Medulla oblongata (tissue), 1 donor: Measurements from ENCODE around the gene MSH5.
"Not testable (repeated sequence)": the region's sequence is repeated elsewhere in the genome, so short reads cannot be mapped to it uniquely, and the experiment has no call there.

Experiments
- DNase-seq: peaks from one replicate; pipeline ENCODE4 v3.0.0-alpha.2; 2015; ENCODE audit errors: extremely low spot score

Gene MSH5

DNA sequence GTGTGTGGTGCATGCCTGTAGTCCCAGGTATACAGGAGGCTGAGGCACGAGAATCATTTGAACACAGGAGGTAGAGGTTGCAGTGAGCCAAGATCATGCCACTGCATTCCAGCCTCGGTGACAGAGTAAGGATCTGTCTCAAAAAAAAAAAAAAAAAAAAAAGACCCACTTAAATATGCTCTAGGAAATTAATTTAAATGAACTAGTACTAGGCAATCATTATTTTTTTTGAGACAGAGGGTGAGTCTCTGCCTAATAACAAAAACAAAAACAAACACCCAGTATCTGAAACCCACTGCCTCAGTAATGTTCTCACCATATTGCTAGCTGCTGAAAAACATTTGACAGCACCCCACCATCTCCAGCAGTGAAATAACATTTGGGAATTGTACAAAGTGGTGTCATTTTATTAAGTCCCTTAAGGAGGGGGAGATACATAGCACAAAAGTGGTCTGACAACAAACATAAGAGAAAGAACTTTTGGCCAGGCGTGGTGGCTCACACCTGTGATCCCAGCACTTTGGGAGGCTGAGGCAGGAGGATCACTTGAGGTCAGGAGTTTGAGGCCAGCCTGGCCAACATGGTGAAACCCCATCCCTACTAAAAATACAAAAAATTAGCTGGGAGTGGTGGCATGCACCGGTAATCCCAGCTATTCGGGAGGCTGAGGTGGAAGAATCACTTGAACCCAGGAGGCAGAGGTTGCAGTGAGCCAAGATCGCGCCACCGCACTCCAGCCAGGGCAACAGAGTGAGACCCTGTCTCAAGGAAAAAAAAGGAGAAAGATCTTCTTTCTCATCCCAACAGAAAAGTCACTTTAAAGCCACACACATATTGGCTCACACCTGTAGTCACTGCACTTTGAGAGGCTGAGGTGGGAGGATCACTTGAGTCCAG is 61.5 kb downstream of the MSH5 start:
- not testable (repeated sequence) for DNase-seq

DNA sequence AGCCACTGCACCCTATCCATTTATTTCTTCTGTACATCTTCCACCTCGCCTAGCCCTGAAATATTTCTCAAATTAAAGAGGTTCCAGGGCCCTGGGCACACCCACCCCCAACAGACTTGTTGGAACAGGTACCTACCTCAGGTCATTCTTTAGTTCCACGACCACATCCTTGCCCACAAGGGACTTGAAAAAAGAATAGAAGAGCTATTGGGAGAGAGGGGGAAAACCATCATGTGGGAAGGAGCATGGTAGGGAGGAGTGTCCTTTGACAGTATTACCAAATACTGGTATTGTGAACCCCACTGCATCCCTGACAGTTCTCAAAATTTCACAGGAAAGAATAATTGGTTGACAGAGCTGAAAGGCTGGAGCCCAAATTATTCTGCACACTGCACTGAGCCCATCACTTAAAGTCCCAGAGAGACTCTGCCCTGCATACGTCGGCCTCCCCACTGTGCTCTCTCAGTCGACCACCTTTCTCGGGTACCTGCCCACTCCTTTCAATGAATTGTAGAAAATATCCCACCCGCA is 66.2 kb downstream of the MSH5 start:
- DNase-seq: no peak

DNA sequence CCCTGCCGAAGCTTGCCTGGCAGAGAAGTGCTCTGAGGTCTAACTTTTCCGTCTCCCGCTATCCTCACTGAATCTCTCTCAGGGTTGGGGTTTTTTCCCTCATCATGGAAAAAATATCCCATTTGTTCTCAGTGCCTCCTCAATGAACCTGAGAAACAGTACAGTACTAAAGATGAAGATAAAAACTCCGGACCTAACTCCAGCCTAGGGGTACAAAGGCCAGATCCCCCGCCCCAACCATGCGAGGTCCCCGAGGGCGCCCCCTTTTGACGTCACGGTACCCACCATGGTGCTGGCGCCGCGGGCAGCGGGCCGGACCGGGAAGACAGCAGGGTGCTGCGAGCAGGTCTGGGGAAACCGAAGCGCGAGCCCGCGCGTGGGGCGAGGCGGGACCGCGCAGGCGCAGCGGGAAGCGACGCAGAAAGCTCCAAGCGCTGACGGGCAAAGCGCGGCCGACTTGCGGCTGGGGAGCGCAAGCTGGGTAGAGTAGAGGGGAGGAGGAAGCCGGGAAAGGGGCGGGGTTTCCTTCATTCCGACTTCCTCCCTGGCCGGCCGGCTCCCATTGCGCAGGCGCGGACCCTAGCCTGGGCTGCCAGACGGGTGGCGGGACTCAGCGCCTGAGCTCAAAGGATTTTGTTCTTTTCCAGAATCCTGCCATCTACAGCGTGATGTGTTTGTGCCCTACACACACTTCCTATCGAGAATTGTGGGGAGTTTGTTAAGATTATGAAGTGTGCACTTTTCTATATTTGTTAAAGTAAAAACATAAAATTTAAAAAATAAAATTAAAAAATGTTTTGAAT is 66.9 kb downstream of the MSH5 start, which contains the start of gene LSM2:
TSS of gene LSM2 (minus strand) at position 497 of the 803 bp plus-strand sequence. CDS start at position 288, 209 bp downstream.
- DNase-seq: peak; percentile 98

DNA sequence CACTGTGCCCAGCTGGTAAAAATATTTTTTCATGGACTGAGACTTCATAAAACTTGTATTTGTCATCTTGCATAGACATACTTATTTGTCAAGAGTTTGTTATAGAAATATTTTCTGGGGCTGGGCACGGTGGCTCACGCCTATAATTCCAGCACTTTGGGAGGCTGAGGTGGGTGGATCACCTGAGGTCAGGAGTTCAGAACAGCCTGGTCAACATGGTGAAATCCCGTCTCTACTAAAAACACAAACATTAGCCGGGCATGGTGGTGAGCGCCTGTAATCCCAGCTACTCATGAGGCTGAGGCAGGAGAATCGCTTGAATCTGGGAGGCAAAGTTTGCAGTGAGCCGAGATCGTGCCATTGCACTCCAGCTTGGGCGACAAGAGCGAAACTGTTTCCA is 68.8 kb downstream of the MSH5 start:
- not testable (repeated sequence) for DNase-seq

DNA sequence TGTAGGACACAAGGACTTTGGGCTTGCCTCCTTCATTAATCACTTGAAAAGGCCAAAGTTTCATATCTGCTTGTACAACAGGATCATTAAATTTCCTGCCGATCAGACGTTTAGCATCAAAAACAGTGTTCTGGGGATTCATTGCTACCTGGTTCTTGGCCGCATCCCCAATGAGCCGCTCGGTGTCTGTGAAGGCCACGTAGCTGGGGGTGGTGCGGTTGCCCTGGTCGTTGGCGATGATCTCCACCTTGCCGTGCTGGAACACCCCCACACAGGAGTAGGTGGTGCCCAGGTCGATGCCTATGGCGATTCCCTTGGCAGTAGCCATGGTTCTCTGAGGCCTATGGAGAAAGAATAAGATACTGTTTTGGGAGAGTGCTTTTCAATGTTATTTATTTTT is 71.8 kb downstream of the MSH5 start:
- no peak for DNase-seq
